Fibroblast of lung (primary cell): ENCODE data around the gene DLX2.
A peak's percentile ranks its signal among the peaks of the same experiment; 100 is the strongest.

Experiments
- EZH2 ChIP-seq: IDR thresholded peaks from 2 replicates; pipeline ENCODE4 v1.5.1; 2012; ENCODE audit warnings: low read length, control low read depth, mild to moderate bottlenecking; ENCODE audit errors: missing control alignments
- TF ChIP-seq, protein P1 (sequence below), 2 donors: IDR thresholded peaks in 1 of 2; conservative IDR thresholded peaks in 1 of 2; 1 replicate in 1 of 2; 2 replicates in 1 of 2; pipeline ENCODE4 v1.5.1; 2011 to 2012; ENCODE audit warnings: low read length in 2 of 2, control low read depth in 1 of 2, inconsistent platforms in 1 of 2, low read depth in 1 of 2, mild to moderate bottlenecking in 1 of 2

DNA sequence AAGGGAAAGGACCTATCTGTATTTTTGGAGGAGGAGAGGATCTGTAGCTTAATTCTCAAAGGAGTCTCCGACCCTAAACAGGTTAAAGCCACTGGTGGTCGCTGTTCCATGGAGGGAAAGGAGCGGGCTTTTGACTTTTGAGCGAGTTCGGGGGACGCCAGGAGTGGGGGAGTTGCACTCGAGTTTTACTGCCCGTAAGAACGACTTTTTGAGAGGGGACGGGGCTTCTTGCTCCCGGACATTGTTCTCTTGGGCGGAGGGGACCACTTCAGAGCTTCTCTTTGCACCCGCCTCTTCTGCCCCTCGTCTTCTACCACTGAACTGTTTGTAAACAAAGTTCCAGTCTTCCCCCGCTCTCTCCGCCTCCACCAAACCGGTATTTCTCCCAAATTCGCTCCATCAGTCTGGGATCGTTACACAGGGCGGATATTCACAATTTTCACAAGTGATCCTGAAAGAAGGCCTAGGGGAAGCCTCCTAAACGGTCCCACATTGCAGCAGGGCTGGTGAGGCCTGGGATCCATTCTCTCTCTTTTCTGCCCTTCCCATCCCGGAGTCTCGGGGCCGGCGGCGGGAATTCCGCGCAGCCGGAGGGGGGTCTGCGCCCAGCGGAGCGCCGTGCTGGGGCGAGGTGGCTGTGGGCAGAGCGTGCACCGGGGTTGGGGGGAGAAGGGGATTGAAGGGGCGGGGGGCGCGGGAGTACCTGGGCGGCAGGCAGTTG is 6.6 kb downstream of the DLX2 start:
- TF ChIP-seq, protein P1, sequence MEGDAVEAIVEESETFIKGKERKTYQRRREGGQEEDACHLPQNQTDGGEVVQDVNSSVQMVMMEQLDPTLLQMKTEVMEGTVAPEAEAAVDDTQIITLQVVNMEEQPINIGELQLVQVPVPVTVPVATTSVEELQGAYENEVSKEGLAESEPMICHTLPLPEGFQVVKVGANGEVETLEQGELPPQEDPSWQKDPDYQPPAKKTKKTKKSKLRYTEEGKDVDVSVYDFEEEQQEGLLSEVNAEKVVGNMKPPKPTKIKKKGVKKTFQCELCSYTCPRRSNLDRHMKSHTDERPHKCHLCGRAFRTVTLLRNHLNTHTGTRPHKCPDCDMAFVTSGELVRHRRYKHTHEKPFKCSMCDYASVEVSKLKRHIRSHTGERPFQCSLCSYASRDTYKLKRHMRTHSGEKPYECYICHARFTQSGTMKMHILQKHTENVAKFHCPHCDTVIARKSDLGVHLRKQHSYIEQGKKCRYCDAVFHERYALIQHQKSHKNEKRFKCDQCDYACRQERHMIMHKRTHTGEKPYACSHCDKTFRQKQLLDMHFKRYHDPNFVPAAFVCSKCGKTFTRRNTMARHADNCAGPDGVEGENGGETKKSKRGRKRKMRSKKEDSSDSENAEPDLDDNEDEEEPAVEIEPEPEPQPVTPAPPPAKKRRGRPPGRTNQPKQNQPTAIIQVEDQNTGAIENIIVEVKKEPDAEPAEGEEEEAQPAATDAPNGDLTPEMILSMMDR (conservative IDR thresholded peaks at IDR 0.05 in 1 of 2, IDR thresholded peaks at IDR 0.05 in 1 of 2; ENCODE audit: low read depth in 1 of 2, low read length in 2 of 2), result peak in 1 of 2 donors; percentile 29
- peak; percentile 26 for TF ChIP-seq EZH2
